Thymus (tissue), 11 donors: Measurements from ENCODE around the gene DUSP10. TPM values are rescaled to one million over a fixed set of nuclear protein-coding genes. Genes with fewer than 3 reads are reported as not detected.
A peak's percentile ranks its signal among the peaks of the same experiment; 100 is the strongest.

Experiments
- DNase-seq, 9 donors: peaks; one replicate each; pipeline ENCODE4 v3.0.0-alpha.2; 2013; ENCODE audit warnings: low spot score in 9 of 9, low read depth in 6 of 9, missing footprints in 1 of 9
- H3K27ac ChIP-seq, 2 donors: one replicate each; pipeline ENCODE4 v1.5.1; 2013; ENCODE audit warnings: control low read depth in 1 of 2, low read depth in 1 of 2, low read length in 1 of 2, mild to moderate bottlenecking in 1 of 2, moderate library complexity in 1 of 2
- H3K27me3 ChIP-seq, 2 donors: one replicate each; pipeline ENCODE4 v1.5.1; 2013; ENCODE audit warnings: low read length in 1 of 2; ENCODE audit not compliant: control insufficient read depth in 2 of 2, insufficient read depth in 1 of 2
- H3K36me3 ChIP-seq, 2 donors: one replicate each; pipeline ENCODE4 v1.5.1; 2013; ENCODE audit warnings: low read length in 1 of 2, mild to moderate bottlenecking in 1 of 2, moderate library complexity in 1 of 2; ENCODE audit not compliant: control insufficient read depth in 2 of 2, insufficient read depth in 2 of 2
- H3K4me1 ChIP-seq, 2 donors: one replicate each; pipeline ENCODE4 v1.5.1; 2013; ENCODE audit warnings: low read length in 2 of 2; ENCODE audit not compliant: control insufficient read depth in 2 of 2, insufficient read depth in 2 of 2
- H3K4me3 ChIP-seq, 2 donors: one replicate each; pipeline ENCODE4 v1.5.1; 2013; ENCODE audit warnings: low read length in 2 of 2, control low read depth in 1 of 2, mild to moderate bottlenecking in 1 of 2
- H3K9me3 ChIP-seq, 2 donors: one replicate each; pipeline ENCODE4 v1.5.1; 2013; ENCODE audit warnings: low read length in 1 of 2, mild to moderate bottlenecking in 1 of 2; ENCODE audit not compliant: control insufficient read depth in 2 of 2, insufficient read depth in 1 of 2
- WGBS: extraction: QIAGEN DNeasy Blood & Tissue Kit; methylation state at CpG from one replicate; pipeline ENCODE4 v1.1.7; 2013; 5-methylcytosine and 5-hydroxymethylcytosine counted together
- polyA plus RNA-seq: library from polyadenylated mRNA; stranded (reverse); fragments of 200-250 nt; gene quantifications from one replicate; pipeline ENCODE4 v1.2.3, GENCODE V29; 2013
- total RNA-seq: library from RNA; stranded (reverse); fragments of 120-200 nt; gene quantifications from one replicate; pipeline ENCODE4 v1.2.4, GENCODE V29; 2013
- donor health status: healthy.

The DUSP10 gene
- total and polyA plus RNA-seq, 2 donors: 9.3 to 11.3 TPM

GRCh38 chr1:221740993-221741702, 741 bp downstream of the DUSP10 start:
- peaks cover 4 to 21% of the 10 kb centered on the region in 2 donors for H3K36me3 ChIP-seq
- H3K27me3 ChIP-seq: peaks cover 0 to 2% of the 10 kb centered on the region in 2 donors
- H3K27ac ChIP-seq: peak overlapping the region; percentile 79 to 99
- H3K4me3 ChIP-seq: peak overlapping the region; percentile 50 to 72
- under 1% methylated on average over 36 of the region's 36 CpGs for WGBS
- no peaks in the 10 kb centered on the region for H3K9me3 ChIP-seq
- peaks cover 6 to 23% of the 10 kb centered on the region in 2 donors for H3K4me1 ChIP-seq
- DNase-seq: peak in 7 of 9 donors; percentile 21 to 76 (median 39)

DNA sequence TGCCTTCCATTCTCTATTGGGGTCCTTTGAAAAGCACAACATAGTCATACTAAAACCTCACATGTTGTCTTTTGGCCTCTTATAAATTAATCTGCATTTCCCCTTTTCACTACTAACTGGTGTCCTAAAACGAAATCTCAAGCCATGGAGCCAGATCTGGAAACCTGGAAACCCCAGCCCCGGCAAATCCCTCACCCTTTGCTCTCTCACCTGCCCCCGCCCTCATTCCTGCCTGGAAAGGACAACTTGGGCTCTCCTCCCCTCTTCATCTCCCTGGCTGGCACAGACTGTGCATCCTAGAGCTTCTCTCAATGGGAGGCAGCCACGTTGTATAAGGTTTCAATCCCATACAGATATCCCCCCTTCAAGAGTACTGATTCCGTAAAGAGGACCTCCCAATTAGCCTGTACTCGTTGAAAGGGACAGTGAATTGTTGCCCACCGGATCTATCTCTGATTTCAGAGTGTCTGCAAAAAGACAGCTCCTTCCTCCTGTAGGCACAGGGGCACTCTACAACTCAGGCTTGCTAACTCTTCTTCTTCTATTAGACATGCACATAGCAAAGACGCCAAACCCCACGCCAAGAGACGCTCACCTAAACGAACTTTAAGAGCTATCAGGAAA, 1.4 kb downstream of the DUSP10 start:
- Histone ChIP-seq H3K27me3 (peaks cover 0 to 2% of the 10 kb centered on the region in 2 donors), H3K36me3 (peaks cover 4 to 24% of the 10 kb centered on the region in 2 donors), H3K4me1 (peaks cover 6 to 23% of the 10 kb centered on the region in 2 donors), H3K9me3 (no peaks in the 10 kb centered on the region), H3K4me3 (peak overlapping the region; percentile 50 to 72), H3K27ac (no peak overlapping the region)
- DNase-seq: peak in 1 of 9 donors; percentile 20
- 18% methylated on average over 11 of the region's 11 CpGs for WGBS

DNA sequence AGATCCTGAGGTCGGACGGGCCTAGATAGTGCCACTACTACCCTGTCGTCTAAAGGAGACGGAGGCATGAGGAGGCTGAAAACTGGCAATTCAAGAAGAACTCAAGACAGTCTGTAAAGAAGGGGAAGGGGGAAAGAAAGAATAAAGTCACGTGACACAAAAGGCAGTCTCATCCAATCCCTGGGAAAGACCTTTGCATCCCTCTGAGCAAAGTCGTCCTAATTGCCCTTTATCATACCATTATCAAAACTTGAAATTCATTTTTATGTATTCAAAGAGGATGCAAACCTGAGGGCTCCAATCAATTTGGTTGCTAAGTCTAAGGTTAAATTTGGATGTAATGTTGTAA, 2.2 kb downstream of the DUSP10 start:
- no peaks in the 10 kb centered on the region for H3K9me3 ChIP-seq
- peaks cover 0 to 2% of the 10 kb centered on the region in 2 donors for H3K27me3 ChIP-seq
- DNase-seq: no peak
- H3K4me3 ChIP-seq: no peak overlapping the region
- WGBS: 96% methylated on average over 6 of the region's 6 CpGs
- peaks cover 4 to 24% of the 10 kb centered on the region in 2 donors for H3K36me3 ChIP-seq
- H3K4me1 ChIP-seq: peaks cover 6 to 23% of the 10 kb centered on the region in 2 donors
- H3K27ac ChIP-seq: no peak overlapping the region

DNA sequence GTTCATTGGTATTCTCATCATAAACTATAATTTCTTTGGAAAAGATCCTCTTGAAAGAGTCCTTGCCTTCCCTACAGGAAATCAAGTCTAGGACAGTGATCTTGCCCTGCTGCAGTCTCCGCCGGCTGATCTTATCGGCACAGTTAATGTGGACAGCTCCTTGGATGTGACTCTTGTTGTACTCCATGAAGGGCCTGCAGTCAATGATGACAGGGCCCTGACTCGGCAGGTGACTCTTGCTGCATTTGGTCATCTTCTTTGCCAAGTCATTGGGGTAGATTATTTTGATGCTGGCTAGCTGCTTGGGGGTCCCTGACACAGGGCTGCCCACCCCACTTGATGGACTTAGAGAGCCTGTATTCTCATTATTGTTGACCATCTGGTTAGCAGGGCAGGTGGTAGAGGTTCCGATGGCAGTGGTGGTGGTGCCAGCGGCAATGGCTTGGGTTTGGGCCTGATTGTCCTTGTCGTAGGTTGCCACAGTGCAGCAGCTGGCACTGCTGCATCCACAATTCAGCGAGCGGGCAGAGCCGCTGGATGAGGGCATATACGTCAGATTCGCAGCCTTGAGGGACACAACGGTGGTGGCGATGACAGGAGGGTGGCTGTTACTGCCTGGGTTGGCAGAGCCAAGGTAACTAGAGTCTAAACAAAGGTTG, 2.7 kb downstream of the DUSP10 start:
- Histone ChIP-seq H3K4me3 (no peak overlapping the region), H3K27me3 (peaks cover 0 to 2% of the 10 kb centered on the region in 2 donors), H3K4me1 (peaks cover 6 to 23% of the 10 kb centered on the region in 2 donors), H3K9me3 (no peaks in the 10 kb centered on the region), H3K36me3 (peaks cover 4 to 24% of the 10 kb centered on the region in 2 donors), H3K27ac (no peak overlapping the region)
- 99% methylated on average over 14 of the region's 14 CpGs for WGBS
- no peak for DNase-seq

GRCh38 chr1:221736714-221737113, 5.2 kb downstream of the DUSP10 start:
- WGBS: 98% methylated on average over 8 of the region's 8 CpGs
- Histone ChIP-seq H3K4me3 (no peak overlapping the region), H3K27me3 (no peaks in the 10 kb centered on the region), H3K27ac (no peak overlapping the region), H3K9me3 (no peaks in the 10 kb centered on the region), H3K4me1 (peaks cover 6 to 21% of the 10 kb centered on the region in 2 donors), H3K36me3 (peaks cover 4 to 24% of the 10 kb centered on the region in 2 donors)
- no peak for DNase-seq

- H3K9me3 ChIP-seq: no peaks in the 10 kb centered on the region
- WGBS: 95% methylated on average over 2 of the region's 2 CpGs
- peaks cover 4 to 24% of the 10 kb centered on the region in 2 donors for H3K36me3 ChIP-seq
- DNase-seq: no peak
- no peaks in the 10 kb centered on the region for H3K27me3 ChIP-seq
- H3K4me1 ChIP-seq: peaks cover 5 to 17% of the 10 kb centered on the region in 2 donors
- no peak overlapping the region for H3K4me3 ChIP-seq
- no peak overlapping the region for H3K27ac ChIP-seq
Measured at GRCh38 chr1:221735999-221736398, 5.9 kb downstream of the DUSP10 start.

DNA sequence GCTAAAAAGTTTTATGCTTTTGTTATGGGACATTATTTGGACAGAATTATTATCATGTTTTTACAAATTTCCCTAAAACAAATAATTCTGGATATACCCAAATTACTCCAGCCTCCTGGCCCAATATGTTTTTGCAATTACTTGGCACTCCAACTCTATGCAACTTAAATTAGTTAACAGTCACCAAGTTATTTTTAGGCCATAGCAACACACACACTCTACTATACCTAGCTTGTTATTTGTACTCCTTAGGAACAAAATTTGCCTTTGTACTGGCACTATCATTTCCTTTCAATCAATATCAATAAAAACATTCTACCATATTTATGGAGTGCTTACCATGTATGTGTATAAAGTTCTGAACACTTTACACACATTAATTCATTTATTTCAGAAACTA, 7.7 kb downstream of the DUSP10 start:
- H3K4me1 ChIP-seq: peaks cover 2 to 6% of the 10 kb centered on the region in 2 donors
- H3K4me3 ChIP-seq: no peak overlapping the region
- no peaks in the 10 kb centered on the region for H3K27me3 ChIP-seq

GRCh38 chr1:221732052-221732451, 9.8 kb downstream of the DUSP10 start:
- peaks cover 0 to 6% of the 10 kb centered on the region in 2 donors for H3K4me1 ChIP-seq
- peaks cover 0 to 11% of the 10 kb centered on the region in 2 donors for H3K36me3 ChIP-seq
- no peak overlapping the region for H3K27ac ChIP-seq
- no peaks in the 10 kb centered on the region for H3K9me3 ChIP-seq
- no peak for DNase-seq
- no peak overlapping the region for H3K4me3 ChIP-seq
- no peaks in the 10 kb centered on the region for H3K27me3 ChIP-seq

More for the DNA sequence above, 7.7 kb downstream of the DUSP10 start:
- Histone ChIP-seq H3K9me3 (no peaks in the 10 kb centered on the region), H3K27ac (no peak overlapping the region), H3K36me3 (peaks cover 3 to 24% of the 10 kb centered on the region in 2 donors)
- no peak for DNase-seq

DNA sequence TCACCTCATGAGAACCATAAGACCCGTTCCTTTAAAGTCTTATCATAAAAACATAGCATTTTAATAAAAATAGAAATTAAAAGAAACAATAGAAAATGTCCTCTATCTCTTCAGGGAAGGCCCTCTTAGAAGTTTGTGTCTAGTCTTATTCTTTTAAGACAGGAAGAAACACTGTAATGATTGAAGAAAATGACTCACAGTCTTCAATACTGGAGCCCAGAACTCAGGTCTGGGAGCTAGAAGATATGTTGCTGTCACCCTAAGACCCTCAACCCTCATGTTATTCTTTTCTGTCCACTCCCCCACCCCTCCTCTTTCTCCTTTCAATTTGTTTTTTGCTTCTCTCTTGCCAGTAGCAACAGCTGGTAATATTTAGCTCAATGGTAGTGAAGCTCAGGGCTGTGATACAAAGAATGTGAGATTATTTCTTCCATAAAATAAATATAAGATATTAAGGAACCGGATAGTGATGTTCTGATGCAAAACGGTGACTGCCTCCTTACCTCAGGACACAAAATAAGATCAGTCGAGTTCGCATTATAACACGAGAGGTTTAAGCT, 12.0 kb downstream of the DUSP10 start:
- H3K27me3 ChIP-seq: no peaks in the 10 kb centered on the region
- whole genome bisulfite sequencing: 97% methylated on average over 6 of the region's 6 CpGs
- no peaks in the 10 kb centered on the region for H3K9me3 ChIP-seq

More for the DNA sequence above, 12.0 kb downstream of the DUSP10 start:
- H3K27ac ChIP-seq: no peak overlapping the region
- peaks cover 0 to 3% of the 10 kb centered on the region in 2 donors for H3K36me3 ChIP-seq
- peaks cover under 1 to 6% of the 10 kb centered on the region in 2 donors for H3K4me1 ChIP-seq
- no peak overlapping the region for H3K4me3 ChIP-seq
- no peak for DNase-seq
